Endothelial cell of coronary artery (primary cell): ENCODE results near the gene GNG11. TPM values are rescaled to one million over a fixed set of nuclear protein-coding genes. Genes with fewer than 3 reads are reported as not detected.

ENCODE experiments used
- total RNA-seq: library from RNA; depleted of rRNA; stranded (reverse); fragments of >200 nt; gene quantifications from 2 replicates; pipeline ENCODE4 v1.2.3, GENCODE V29; 2014

The GNG11 gene
- total RNA-seq, result 104 and 146 TPM in 2 replicates

GRCh38 chr7:93921607-93922566, at the start of gene GNG11:
GNG11 (plus strand) TSS chr7:93921735; CDS start chr7:93922138, 403 bp downstream.

GRCh38 chr7:93890464-93891068, 31.0 kb upstream of the GNG11 start, which contains the start of gene TFPI2:
TFPI2 (minus strand) TSS chr7:93890753; CDS start chr7:93890678, 75 bp downstream.

GRCh38 chr7:93906267-93906666, 15.3 kb upstream of the GNG11 start, which contains the start of gene GNGT1:
GNGT1 (plus strand) TSS chr7:93906567; CDS start chr7:93906747, 180 bp downstream.

Other genes with a start within 250 kb of the GNG11 start
- 3.3 and 79.7 TPM in 2 replicates for gene TFPI2, start 31.0 kb upstream of the GNG11 start, total RNA-seq
- not detected in 2 replicates for gene GNGT1, start 15.2 kb upstream of the GNG11 start, total RNA-seq
- gene BET1, start 82.6 kb downstream of the GNG11 start, total RNA-seq, result 22.6 and 23.8 TPM in 2 replicates